Vagina (tissue), 2 donors: Measurements from ENCODE around the gene IFT80. TPM values are rescaled to one million over a fixed set of nuclear protein-coding genes. Genes with fewer than 3 reads are reported as not detected.

Source experiments
- DNase-seq, 2 donors: peaks; one replicate each; pipeline ENCODE4 v3.0.0-alpha.2; 2017; ENCODE audit errors: extremely low spot score in 2 of 2
- H3K27ac ChIP-seq: fragments of 200-600 bp; sonication (generic); one replicate; pipeline ENCODE4 v1.5.1; 2019
- H3K27me3 ChIP-seq: fragments of 200-600 bp; sonication (generic); one replicate; pipeline ENCODE4 v1.5.1; 2019
- H3K36me3 ChIP-seq, 2 donors: fragments of 200-600 bp; sonication (generic); one replicate each; pipeline ENCODE4 v1.5.1; 2017 to 2019
- H3K4me1 ChIP-seq: fragments of 200-600 bp; sonication (generic); one replicate; pipeline ENCODE4 v1.5.1; 2019
- H3K4me3 ChIP-seq, 2 donors: fragments of 200-600 bp; sonication (generic); 1 replicate in 1 of 2; 2 replicates in 1 of 2; pipeline ENCODE4 v1.5.1; 2016 to 2019
- H3K9me3 ChIP-seq: fragments of 200-600 bp; sonication (generic); one replicate; pipeline ENCODE4 v1.5.1; 2019
- CTCF ChIP-seq, 3 experiments: fragments of 450-650 bp in 2 of 3; fragments of 200-600 bp in 1 of 3; sonication (generic) in 1 of 3; IDR thresholded peaks; one replicate each; pipeline ENCODE4 v1.5.1; 2017 to 2019; ENCODE audit warnings: antibody characterized with exemption in 3 of 3, mild to moderate bottlenecking in 2 of 3, moderate library complexity in 2 of 3
- POLR2A ChIP-seq, 2 donors: fragments of 450-650 bp; IDR thresholded peaks; one replicate each; pipeline ENCODE4 v1.6.1; 2017; ENCODE audit warnings: antibody characterized with exemption in 2 of 2, mild to moderate bottlenecking in 2 of 2, moderate library complexity in 2 of 2
- POLR2AphosphoS5 ChIP-seq, 2 donors: sonication (generic); formaldehyde crosslinking; IDR thresholded peaks; one replicate each; pipeline ENCODE4 v1.9.0; 2017; ENCODE audit warnings: antibody characterized with exemption in 2 of 2, mild to moderate bottlenecking in 2 of 2, low read depth in 1 of 2; ENCODE audit not compliant: insufficient read depth in 1 of 2
- intact Hi-C: fragments of 100-400 bp; cut with DNase I; formaldehyde crosslinking; loops from one replicate; pipeline ENCODE4 v1.15.1; 2023
- microRNA counts, 2 donors: library from miRNA; unstranded; fragments of <30 nt; microRNA quantifications; one replicate each; lab custom pipeline; 2016 to 2017
- microRNA-seq: library from miRNA; unstranded; fragments of <30 nt; microRNA quantifications from one replicate; pipeline ENCODE4, GENCODE V29; 2017; ENCODE audit warnings: borderline number of aligned reads, borderline replicate concordance
- small RNA-seq: library from RNA; depleted of rRNA; stranded (forward); fragments of <200 nt; gene quantifications from one replicate; pipeline ENCODE3, GENCODE V24; 2016
- total RNA-seq: library from RNA; depleted of rRNA; stranded (reverse); fragments of >200 nt; gene quantifications from one replicate; pipeline ENCODE4 v1.2.3, GENCODE V29; 2016

Gene IFT80
- total RNA-seq, 1 donor from 2014 or later = 8.3 TPM

- intact Hi-C loops = no loop called here
- Histone ChIP-seq H3K4me1 (no peaks in the 10 kb centered on the region), H3K36me3 (no peaks in the 10 kb centered on the region), H3K27me3 (no peaks in the 10 kb centered on the region), H3K9me3 (no peaks in the 10 kb centered on the region), H3K27ac (no peak overlapping the region), H3K4me3 (no peak overlapping the region)
- TF ChIP-seq POLR2A (IDR thresholded peaks at IDR 0.05) (no peak), CTCF (IDR thresholded peaks at IDR 0.05) (no peak), POLR2AphosphoS5 (IDR thresholded peaks at IDR 0.05; ENCODE audit: insufficient read depth in 1 of 2, low read depth in 1 of 2) (no peak)
- no peak for DNase-seq
These were observed 188.7 kb downstream of the IFT80 start for GRCh38 chr3:160210341-160210740.

MicroRNA genes within 50 kb of the gene (microRNA counts, 767-probe panel; counts per million panel counts)
- microRNA hsa-miR-15b-5p (lab: Ali Mortazavi, UCI) = 6,323 to 7,593 counts per million in 2 donors

Small RNA genes within 50 kb of the gene (microRNA-seq; reads per million reads assigned to microRNA genes)
- gene MIR15B (1,310 reads per million, percentile 82 among the genes with 10 or more reads in this experiment), gene MIR16-2 (331 reads per million, percentile 66 among the genes with 10 or more reads in this experiment)

Small RNA genes within 50 kb of the gene (small RNA-seq; reads per million reads assigned to genes)
- gene MIR15B (4.6 reads per million, percentile 85 among the genes with 10 or more reads in this experiment), gene MIR16-2 (1.3 reads per million, percentile 35 among the genes with 10 or more reads in this experiment)

Other genes starting within 250 kb of the IFT80 start
- not detected for gene C3orf80, start 173.8 kb downstream of the IFT80 start, total RNA-seq
- 41.5 TPM for gene SMC4, start 425 bp upstream of the IFT80 start, total RNA-seq
- gene TRIM59, start 50.6 kb upstream of the IFT80 start, total RNA-seq = 6.1 TPM
- gene KPNA4, start 166.3 kb upstream of the IFT80 start, total RNA-seq = 24.8 TPM